Measurements from ENCODE around the gene SURF1. TPM values are rescaled to one million over a fixed set of nuclear protein-coding genes. Genes with fewer than 3 reads are reported as not detected.

SURF1 gene
- polyA plus RNA-seq, 3 donors = 60.5 to 140 (median 98.4) TPM

GRCh38 chr9:133379153-133380086 is 23.1 kb upstream of the SURF1 start:
- no peak overlapping the region for H3K27ac ChIP-seq (ENCODE audit: low read depth in 1 of 2, low read length in 2 of 2)
- H4K20me1 ChIP-seq (ENCODE audit: insufficient read depth, low read length) = peaks cover 10% of the 10 kb centered on the region
- H3K4me3 ChIP-seq (replicated peaks in 1 of 3; ENCODE audit: low read depth in 2 of 3, low read length in 3 of 3) = no peak overlapping the region
- H3K79me2 ChIP-seq (ENCODE audit: insufficient read depth, low read length) = peaks cover 14% of the 10 kb centered on the region
- no peaks in the 10 kb centered on the region for H3K36me3 ChIP-seq (replicated peaks in 1 of 2; ENCODE audit: control insufficient read depth in 1 of 2, insufficient read depth in 2 of 2, low read length in 2 of 2)
- Mint-ChIP-seq H3K9me3 (no peaks in the 10 kb centered on the region), H3K36me3 (no peaks in the 10 kb centered on the region), H3K4me1 (peaks cover 25% of the 10 kb centered on the region), H3K27ac (no peak overlapping the region), H3K4me3 (no peak overlapping the region), H3K27me3 (ENCODE audit: low read depth in 3 of 3) (peaks cover 0 to 5% (median 3%) of the 10 kb centered on the region in 3 donors)
- TF ChIP-seq CTCF (IDR thresholded peaks at IDR 0.05) = no peak
- H3K27me3 ChIP-seq (ENCODE audit: control insufficient read depth in 2 of 2, insufficient read depth in 2 of 2, low read length in 2 of 2) = no peaks in the 10 kb centered on the region
- peaks cover 14 to 24% of the 10 kb centered on the region in 2 donors for H3K4me1 ChIP-seq (ENCODE audit: control insufficient read depth in 1 of 2, insufficient read depth in 2 of 2, low read length in 2 of 2)
- H3K9me3 ChIP-seq (replicated peaks in 1 of 2; ENCODE audit: control insufficient read depth in 1 of 2, insufficient read depth in 1 of 2, low read length in 2 of 2) = no peaks in the 10 kb centered on the region
- H2AFZ ChIP-seq (ENCODE audit: insufficient read depth, low read depth, low read length, poor library complexity, severe bottlenecking) = no peak overlapping the region
- DNase-seq = no peak
- 98% methylated on average over 9 of the region's 14 CpGs for WGBS (ENCODE audit: insufficient coverage)
- H3K4me2 ChIP-seq (replicated peaks; ENCODE audit: extremely low read depth, low read length, poor library complexity, severe bottlenecking) = no peak overlapping the region
- intact Hi-C loops (cut with micrococcal nuclease) = loop anchor here in 1 of 2 donors (10.0 kb wide), 1 partner anchor 345 kb away; the partner anchor contains the start of gene GTF3C5
- H3K9ac ChIP-seq (ENCODE audit: insufficient read depth, low read length, poor library complexity, severe bottlenecking) = no peak overlapping the region

GRCh38 chr9:133378408-133378962 is 22.2 kb upstream of the SURF1 start:
- H3K27ac ChIP-seq (ENCODE audit: low read depth in 1 of 2, low read length in 2 of 2) = no peak overlapping the region
- no peak for DNase-seq
- H3K36me3 ChIP-seq (replicated peaks in 1 of 2; ENCODE audit: control insufficient read depth in 1 of 2, insufficient read depth in 2 of 2, low read length in 2 of 2) = no peaks in the 10 kb centered on the region
- intact Hi-C loops (cut with micrococcal nuclease) = loop anchor here in 1 of 2 donors (10.0 kb wide), 1 partner anchor 344 kb away; the partner anchor contains the start of gene GTF3C5
- Mint-ChIP-seq H3K4me3 (no peak overlapping the region), H3K36me3 (peaks cover 0 to 2% of the 10 kb centered on the region in 2 donors), H3K4me1 (peaks cover 30% of the 10 kb centered on the region), H3K9me3 (no peaks in the 10 kb centered on the region), H3K27me3 (ENCODE audit: low read depth in 3 of 3) (peaks cover 0 to 5% (median 3%) of the 10 kb centered on the region in 3 donors), H3K27ac (peak overlapping the region in 2 of 7 donors; percentile 36 to 75)
- WGBS (ENCODE audit: insufficient coverage) = 50% methylated on average over 1 of the region's 1 CpG
- no peak for TF ChIP-seq CTCF (IDR thresholded peaks at IDR 0.05)
- H3K4me2 ChIP-seq (replicated peaks; ENCODE audit: extremely low read depth, low read length, poor library complexity, severe bottlenecking) = no peak overlapping the region
- peaks cover 19% of the 10 kb centered on the region for H4K20me1 ChIP-seq (ENCODE audit: insufficient read depth, low read length)
- H3K4me1 ChIP-seq (ENCODE audit: control insufficient read depth in 1 of 2, insufficient read depth in 2 of 2, low read length in 2 of 2) = peaks cover 21 to 32% of the 10 kb centered on the region in 2 donors
- no peaks in the 10 kb centered on the region for H3K27me3 ChIP-seq (ENCODE audit: control insufficient read depth in 2 of 2, insufficient read depth in 2 of 2, low read length in 2 of 2)
- H3K79me2 ChIP-seq (ENCODE audit: insufficient read depth, low read length) = peaks cover 23% of the 10 kb centered on the region
- H3K4me3 ChIP-seq (replicated peaks in 1 of 3; ENCODE audit: low read depth in 2 of 3, low read length in 3 of 3) = no peak overlapping the region
- no peaks in the 10 kb centered on the region for H3K9me3 ChIP-seq (replicated peaks in 1 of 2; ENCODE audit: control insufficient read depth in 1 of 2, insufficient read depth in 1 of 2, low read length in 2 of 2)
- no peak overlapping the region for H3K9ac ChIP-seq (ENCODE audit: insufficient read depth, low read length, poor library complexity, severe bottlenecking)
- peak overlapping the region; percentile 57 for H2AFZ ChIP-seq (ENCODE audit: insufficient read depth, low read depth, low read length, poor library complexity, severe bottlenecking)

Measured in CD14-positive monocyte (primary cell).